Neural progenitor cell (in vitro differentiated cells): Measurements from ENCODE around the gene KLHL18.

Experiments used
- CTCF ChIP-seq: fragments of 200-600 bp; sonication (generic); IDR thresholded peaks from 2 replicates; pipeline ENCODE4 v1.5.1; 2017; ENCODE audit warnings: antibody characterized with exemption, mild to moderate bottlenecking
- EZH2 ChIP-seq: fragments of 200-600 bp; sonication (generic); IDR thresholded peaks from 2 replicates; pipeline ENCODE4 v1.6.1; 2017; ENCODE audit warnings: antibody characterized with exemption, mild to moderate bottlenecking, moderate library complexity
- EZH2phosphoT487 ChIP-seq: fragments of 200-600 bp; sonication (generic); IDR thresholded peaks from 2 replicates; pipeline ENCODE4 v1.6.1; 2017; ENCODE audit warnings: antibody characterized with exemption

- TF ChIP-seq CTCF = no peak
- no peak for TF ChIP-seq EZH2
- TF ChIP-seq EZH2phosphoT487 = no peak
Measured at GRCh38 chr3:47379411-47379899, 96.7 kb downstream of the KLHL18 start.
